GM18858 (cell line): ENCODE measurements around the gene ARHGDIA.

Source experiments
- ATAC-seq: cut with Tn5 transposase; IDR thresholded peaks from one replicate; pipeline ENCODE4 v1.9.1; 2021; ENCODE audit not compliant: unreplicated experiment

Gene ARHGDIA

DNA sequence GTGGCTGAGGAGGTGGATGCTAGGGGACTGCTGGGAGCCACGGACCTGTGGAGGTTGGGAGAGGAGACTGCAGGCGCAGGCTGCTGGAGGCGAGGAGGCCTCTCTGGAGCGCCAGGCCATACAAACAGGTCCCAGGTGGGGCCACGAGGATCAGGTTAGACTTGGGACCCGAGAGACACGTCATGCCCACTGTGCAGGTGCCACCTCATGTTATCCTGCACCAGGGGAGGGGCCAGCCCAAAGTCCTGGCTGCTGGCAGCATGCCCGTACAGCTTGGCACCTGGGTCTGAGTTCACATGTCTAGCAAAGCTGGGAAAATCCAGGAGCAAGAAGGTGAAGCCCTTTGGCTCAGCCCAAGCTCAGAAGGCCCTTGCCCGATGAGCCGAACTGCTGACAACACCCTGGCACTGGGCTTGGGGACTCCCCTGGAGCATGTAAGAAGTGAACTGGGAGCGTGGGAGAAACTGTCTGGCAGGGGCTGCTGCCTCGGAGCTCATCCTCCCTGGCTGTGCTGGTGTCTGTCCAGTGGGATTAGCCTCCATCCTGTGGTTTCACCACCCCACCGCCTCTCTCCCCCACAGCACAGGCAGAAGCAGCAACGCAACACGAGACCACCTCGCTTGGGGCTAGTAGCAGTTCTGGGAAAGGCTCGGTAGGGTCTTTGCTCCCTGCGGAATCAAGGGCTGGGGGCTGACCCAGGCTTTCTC lies 5.3 kb downstream of the ARHGDIA start:
- ATAC-seq: no peak

DNA sequence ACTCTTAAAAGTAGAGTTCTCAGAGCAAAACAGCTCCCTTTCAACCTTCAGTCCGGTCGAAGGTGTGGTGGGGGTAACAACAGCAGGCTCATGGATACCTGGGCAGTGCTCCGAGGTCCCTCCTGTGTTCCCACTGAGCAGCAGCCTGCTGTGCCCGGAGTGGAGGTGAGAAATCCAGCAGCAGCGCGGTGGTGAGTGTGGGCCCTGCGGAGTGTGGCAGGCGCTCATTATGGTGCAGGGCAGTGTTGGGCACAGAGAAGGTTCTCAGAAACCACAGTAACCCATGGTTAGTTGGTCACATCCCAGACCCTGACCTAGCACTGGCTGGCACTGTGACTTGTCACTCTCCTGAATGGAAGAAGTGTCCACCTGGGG lies 5.8 kb downstream of the ARHGDIA start:
- ATAC-seq: no peak

DNA sequence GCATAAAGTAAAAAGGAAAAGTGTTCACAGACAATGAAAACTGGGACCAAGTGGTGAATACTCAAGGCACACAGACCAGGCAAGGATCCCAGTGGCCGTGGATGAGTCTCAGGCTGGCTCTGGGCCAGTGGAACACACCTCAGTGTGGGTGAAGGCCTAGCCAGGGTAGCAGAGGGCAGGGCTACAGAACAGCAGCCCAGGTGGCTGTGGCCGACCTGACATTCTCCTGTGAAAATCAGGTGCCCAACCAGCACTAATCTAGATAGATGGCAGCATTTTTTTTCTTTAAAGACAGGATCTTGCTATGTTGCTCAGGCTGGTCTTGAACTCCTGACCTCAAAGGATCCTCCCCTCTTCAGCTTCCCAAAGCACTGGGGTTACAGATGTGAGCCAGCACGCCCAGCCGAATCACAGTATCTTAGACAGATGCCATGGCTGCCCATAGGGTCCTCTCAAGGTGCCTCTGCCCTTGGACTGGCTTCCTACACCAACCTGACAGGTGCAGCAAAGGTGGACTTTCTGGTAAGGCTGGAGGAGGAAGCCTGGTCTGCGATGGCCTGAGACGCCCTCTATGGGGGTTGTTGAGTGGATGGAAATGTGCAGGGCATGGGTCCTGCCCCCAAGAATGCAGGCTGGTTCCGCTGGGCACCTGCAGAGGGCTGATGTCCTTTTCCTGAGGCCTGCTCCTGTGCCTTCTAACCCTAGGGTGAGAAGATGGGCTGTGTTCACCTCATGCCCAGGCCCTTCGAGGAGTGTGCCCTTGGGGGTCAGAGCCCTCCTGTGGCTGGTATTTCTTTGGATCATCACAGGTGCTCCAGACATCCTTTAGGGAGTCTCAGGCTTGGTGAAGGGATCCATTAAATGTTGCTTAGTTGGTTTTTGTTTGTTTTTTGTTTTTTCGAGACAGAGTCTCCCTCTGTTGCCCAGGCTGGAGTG lies 7.0 kb downstream of the ARHGDIA start:
- ATAC-seq: no peak

DNA sequence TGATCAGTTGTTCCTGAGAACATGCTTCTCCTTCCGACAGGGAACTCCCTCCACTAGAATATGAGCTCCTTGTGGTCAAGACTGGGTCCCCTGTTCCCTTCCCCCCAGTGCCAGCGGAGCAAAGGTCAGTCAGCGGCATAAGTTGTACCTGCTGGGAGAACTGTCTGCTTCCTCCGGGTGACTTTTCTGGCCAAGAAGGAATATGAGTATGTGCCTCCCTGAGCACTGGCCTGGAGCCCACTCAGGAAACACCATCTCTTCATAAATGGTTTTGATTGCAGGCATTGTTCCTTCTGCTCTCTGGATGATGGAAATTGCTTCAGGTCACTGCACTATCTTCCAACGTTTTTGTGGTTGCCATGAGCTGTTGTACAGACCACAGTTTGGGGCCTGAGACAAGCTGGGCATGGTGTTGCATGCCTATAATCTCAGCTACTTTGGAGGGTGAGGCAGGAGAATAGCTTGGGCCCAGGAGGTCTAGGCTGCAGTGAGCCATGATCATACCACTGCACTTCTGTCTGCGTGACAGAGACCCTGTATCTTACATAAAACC lies 7.9 kb downstream of the ARHGDIA start:
- no peak for ATAC-seq

DNA sequence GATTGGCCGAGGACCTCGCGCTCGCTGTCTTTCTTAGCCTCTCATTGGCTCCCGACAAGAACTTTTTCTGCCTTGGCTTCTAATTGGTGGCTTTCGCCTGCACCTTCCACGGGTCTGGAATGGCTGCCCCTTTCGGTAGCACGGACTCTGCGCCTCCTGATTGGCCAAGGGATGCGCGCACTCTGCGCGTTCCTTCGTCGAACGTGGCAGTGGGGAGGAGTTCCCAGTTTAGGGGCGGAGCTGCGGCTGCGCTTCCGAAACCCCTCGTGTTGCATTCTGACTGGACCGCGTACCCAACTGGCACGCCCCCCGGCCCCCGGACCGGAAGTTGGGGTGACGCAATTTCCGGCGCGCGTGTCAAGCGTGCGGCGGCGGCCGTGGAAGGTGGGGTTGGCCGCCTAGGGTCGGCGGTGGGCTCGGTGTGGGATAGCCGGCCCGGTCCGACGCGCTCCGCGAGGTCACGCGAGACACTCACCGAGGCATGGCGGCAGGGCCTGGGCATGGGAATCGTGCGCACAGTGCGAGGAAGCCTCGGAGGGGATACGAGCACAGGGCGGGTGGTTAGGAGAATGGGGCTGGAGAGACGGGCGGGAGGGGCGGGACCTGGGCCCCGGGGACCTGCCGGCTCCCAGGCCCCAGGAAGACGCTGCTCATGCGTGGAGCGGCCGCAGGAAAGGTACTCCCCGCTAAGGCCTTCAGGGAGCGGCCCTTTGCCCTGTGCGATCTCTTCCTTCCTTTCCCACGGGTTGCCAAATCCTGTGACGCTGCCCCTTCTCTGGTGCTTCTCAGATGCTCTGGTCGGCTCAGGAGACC lies 10.2 kb downstream of the ARHGDIA start:
- peak; percentile 71 for ATAC-seq

DNA sequence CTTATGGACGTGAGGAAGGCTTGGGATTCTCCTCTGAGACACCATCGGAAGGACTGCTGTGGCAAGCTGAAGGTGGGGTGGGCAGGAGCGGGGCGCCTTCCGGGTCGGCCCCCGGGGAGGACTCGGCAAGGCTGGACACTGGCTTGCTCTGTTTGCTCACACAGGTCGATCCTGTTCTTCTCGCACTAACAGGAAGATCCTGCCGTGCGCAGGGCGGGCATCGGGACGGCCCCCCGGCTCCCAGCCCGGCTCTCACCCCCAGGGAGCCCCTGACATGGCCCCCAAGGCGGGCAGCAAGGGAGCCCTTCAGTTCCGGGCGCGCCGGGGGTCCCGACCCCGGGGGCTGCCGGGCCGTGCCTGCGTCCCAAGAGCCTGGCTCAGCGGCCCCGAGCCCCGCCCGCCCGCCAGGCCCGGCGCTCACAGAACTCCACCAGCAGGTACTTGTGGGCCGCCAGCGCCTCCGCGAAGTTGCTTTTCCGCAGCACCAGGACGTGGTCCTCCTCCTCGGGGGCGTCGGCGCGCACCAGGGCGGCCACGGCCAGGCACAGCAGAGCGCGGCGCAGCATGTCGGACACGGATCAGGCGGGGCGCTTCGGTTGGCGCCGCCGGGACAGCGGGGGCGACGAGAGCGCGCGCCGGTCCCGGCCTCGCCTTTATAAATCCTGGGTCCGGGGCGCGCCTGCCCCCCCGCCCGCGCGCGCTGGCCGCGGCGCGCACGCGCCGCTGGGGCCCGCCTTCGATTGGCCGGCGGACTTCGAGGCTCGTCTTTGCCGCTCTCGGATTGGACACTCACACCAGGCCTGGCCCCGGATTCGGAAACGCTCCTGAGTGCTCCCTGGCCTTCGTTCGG lies 11.0 kb downstream of the ARHGDIA start, which contains the start of gene P4HB:
TSS of gene P4HB (minus strand) at position 630 of the 850 bp plus-strand sequence. CDS start at position 566, 64 bp downstream.
- no peak for ATAC-seq

DNA sequence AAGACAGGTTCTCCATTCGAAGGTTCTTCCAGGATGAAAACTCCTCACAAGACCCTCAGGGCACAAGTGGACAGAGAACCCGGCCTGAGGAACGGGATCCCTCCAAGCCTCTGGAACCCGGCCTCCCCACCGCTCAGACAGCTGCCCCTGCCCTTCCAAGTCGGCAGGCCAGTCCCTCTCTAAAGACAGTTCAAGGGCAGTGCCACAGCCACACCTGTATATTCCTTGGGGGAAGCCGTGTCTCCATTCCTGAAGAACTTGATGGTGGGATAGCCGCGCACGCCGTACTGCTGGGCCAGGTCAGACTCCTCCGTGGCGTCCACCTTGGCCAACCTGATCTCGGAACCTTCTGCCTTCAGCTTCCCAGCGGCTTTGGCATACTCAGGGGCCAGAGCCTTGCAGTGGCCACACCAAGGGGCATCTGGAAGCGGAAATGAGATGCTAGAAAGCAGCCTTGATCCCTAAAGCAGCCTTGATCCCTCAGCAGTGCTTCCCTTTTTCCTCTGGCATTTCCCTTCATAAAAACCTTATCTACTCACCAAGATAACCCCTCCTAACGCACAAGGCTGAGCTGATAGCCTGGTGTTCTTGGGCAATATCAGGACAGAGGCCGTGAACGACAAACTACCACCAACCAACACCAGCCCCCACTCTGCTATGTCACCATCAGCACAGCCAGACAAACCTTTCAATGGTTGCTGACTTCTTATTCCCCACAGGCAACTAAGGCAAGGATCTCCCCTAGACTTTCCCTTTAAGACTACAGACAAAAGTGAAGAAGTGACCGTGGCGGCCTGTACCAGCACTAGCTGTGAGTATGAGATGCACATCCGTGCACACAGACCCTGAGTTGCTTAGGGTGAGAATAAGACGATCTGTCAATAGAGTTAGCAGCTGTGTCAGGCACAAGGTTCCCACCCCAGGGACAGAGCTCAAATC lies 11.9 kb downstream of the ARHGDIA start:
- ATAC-seq: no peak

DNA sequence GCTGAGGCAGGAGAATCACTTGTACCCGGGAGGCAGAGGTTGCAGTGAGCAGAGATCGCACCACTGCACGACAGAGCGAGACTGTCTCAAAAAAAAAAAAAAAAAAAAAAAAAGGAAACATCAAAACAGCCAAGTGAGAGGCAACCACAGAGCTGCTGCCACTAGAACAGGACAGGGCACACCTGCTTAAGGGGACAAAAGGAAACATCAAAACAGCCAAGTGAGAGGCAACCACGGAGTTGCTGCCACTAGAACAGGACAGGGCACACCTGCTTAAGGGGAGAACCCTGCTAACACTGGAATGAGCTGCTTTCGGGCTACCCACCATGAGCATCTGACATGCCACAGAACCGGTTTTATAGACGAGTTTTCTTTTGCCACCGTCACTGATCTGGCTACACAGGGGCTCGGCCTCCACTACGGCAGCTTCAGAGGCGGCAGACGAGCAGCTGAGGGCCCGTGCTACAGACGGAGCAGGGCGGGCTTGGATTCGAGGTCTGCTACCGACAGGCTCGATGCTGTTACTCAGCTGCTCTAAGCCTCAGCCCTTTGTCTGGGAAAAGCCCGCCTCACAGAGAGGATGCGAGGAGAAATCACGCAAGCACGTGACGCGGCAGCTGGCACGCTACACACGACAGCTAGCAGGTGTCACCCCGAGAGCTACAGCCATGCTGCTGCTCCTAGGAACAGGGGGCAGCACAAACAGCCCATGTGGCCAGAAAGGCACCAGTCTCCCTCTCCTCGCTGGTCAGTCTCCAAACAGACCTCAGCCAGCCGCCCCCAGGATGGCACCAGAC lies 12.8 kb downstream of the ARHGDIA start:
- no peak for ATAC-seq

DNA sequence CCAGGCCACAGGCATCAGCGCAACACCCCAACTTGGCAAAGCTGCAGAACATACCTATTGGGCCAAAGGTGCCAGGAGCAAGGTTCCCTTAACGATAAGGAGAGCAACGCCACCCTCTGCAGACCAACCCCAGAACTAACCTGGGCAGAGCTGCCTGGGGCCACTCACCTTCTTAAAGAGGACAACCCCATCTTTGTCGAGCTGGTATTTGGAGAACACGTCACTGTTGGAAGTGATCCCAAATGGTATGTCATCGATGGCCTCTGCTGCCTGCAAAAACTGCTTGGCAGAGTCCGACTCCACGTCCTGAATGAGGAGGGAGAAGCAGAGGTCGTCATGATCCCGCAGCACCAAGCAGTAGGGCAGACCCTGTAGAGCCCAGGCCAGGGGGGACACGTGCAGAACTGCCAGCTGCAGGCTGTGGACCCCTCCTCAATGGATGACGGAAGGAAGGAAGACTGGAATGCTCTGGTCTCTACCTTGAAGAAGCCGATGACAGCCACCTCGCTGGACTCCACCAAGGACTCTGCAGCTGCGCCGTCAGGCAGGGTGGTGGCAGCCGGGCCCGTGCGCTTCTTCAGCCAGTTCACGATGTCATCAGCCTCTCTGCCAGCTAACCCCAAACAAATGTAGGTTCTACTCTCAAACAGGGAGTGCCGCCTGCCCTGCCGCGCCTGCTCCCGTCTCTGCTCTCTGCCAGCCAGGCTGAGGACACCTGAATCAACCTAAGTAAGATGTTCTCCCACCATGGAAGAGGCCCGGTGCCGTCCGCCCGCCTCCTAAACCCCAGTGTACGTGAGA lies 16.0 kb downstream of the ARHGDIA start:
- no peak for ATAC-seq

DNA sequence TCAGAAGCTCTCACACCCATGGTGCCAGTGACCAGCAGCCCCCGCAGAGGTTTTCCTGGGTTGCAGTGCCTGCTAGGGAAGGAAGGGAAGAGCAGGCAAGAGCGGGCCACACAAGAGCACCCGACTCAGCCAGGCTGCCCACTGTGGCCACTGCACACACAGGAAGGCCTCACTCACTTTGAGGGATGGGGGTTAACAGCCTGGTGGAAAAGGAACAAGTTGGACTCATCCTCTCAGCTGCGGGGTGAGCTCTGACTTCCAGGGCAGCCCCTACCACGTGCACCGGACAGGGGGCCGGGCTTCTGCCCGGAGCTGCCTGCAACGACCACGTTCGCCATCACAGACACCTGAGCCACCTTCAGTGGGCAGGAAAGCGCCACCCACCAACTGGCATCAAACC lies 18.9 kb downstream of the ARHGDIA start:
- ATAC-seq: no peak

DNA sequence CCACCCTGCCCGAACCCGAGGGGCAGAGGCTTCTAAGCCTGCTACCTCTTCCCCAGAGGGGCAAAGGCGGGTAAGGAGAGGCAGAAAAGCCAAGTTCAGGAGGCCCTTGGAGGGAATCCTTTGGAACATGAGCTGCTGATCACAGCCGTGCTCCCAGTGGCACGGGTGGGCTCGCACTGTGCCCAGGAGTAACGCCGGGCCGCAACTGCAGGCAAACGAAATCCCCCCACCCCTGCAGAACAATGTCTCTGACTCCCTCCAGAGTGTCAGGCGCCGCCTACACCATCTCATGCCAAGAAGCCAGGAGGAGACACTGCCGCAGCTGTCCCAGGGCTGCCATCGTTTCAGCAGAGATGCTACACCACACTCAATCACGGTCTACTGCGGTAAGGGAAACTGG lies 19.7 kb downstream of the ARHGDIA start:
- no peak for ATAC-seq

DNA sequence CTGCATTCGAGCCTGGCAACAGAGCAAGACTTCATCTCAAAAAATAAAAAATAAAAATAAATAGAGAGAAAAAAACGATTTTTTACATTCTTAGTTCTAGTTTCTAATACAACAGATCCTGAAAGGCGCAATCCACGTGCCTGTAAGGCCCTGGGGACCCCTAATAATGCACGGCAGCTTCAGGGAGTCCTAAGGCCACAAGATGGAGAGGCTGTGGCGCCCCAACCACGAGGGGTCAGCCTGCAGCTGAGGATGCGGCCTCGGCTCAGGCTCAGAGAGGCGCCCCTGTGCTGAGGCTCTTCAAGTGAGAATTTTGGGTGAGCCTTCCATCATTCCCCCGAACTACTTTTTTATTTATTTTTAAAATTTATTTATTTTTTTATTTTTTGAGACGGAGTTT lies 21.7 kb downstream of the ARHGDIA start:
- no peak for ATAC-seq

DNA sequence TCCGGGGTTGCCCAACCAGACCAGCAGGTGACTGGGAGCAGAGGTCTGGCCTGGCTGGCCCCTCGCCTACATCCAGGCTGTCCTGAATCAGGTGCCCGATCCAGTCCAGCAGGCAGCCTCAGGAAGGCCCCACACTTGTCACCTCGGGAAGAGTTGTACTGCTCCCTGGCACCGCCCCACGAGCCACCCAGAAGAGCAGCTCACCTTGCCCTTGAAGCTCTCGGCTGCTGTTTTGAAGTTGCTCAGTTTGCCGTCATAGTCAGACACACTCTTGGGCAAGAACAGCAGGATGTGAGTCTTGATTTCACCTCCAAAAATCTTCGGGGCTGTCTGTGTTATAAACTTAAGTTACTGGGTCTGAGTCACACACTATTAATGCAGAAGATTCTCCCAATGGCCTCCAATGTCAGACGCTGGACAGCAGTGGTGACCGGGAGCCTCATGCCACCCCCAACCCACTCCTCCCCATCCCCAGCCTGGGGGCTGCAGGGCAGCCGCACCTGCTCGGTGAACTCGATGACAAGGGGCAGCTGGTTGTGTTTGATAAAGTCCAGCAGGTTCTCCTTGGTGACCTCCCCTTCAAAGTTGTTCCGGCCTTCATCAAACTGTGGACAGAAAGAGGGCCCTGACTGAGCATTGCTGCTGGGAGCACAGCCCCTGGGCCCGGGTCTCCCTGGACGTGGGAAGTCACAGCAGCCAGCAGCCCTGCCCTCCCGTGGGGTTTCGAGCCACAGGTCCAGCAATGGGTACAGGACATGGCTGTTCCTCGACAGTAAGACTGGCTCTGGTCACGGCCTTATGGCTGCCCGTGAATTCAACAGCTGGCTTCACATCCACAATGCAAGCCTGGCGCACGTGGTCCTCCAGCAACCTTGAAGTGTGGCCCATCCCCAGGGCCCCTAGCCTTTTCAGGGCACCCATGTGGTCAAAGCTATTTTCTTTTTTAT lies 24.1 kb downstream of the ARHGDIA start:
- no peak for ATAC-seq

DNA sequence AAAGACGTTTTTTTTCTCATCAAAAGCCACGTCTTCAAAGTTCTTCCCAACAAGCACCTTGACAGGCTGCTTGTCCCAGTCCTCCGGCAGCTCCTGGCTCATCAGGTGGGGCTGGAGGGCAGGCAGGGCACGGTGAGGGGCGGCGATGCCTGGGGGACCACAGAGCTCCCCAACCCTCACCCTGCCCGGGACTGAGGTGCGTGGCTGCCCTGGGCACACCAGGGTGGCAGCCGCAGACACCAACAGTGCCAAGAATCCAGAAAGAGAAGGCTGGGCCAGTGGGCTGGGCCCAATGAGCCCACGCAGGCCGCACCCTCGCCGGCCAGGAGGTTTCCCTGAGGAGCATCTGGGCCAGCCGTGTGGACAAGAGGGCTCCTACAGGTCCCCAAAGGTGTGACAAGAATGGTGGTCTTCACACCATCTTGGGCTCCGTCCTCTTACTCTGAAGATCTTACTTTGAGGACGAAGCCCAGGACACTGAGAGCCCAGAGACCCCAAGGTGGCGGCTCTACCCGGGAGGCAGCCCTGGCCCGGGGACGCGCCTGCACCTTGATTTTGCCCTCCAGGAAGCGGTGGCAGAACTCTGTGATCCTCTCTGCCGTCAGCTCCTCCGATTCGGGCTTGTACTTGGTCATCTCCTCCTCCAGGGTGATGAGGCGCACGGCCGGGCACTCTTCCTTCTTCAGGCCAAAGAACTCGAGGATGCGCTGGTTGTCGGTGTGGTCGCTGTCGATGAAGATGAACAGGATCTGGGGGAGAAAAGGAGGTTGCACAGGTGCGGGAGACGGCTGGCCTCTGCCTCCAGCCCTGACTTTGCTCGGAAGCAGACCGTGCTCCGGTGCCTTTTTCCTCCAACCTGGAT lies 25.0 kb downstream of the ARHGDIA start:
- no peak for ATAC-seq

DNA sequence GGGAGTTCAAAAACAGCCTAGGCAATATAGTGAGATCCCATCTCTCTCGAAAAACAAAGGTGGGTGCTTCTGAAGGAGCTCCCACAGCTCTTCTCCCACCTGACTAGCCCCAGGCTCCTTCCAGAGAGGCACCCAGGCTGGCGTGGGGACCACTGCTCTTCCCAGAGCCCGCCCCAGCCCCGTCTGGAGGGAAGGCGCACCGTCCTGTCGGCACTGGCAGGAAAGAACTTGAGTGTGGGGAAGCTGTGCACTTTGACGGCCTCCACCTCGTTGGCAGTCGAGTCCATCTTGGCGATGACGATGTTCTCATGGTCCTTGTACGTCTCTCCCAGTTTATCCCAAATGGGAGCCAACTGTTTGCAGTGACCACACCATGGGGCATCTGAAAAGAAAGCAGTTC lies 25.8 kb downstream of the ARHGDIA start:
- ATAC-seq: no peak
